Measurements from ENCODE around the gene ANKRD34A. TPM values are rescaled to one million over a fixed set of nuclear protein-coding genes. Genes with fewer than 3 reads are reported as not detected.

ANKRD34A gene
- 1.3 and 1.6 TPM in 2 replicates for total RNA-seq

GRCh38 chr1:145964328-145965118 lies at the start of gene ANKRD34A, which contains the start of gene POLR3GL:
TSS of gene ANKRD34A (minus strand) at chr1:145964575. CDS start at chr1:145961759, 2,816 bp downstream.
TSS of gene POLR3GL (plus strand) at chr1:145964690. CDS start at chr1:145974866, 10,176 bp downstream.
- DNase-seq (ENCODE audit: low read depth): peak; percentile 94
- H3K4me3 ChIP-seq (ENCODE audit: low read depth, low read length): peak within 1 kb of the TSS; percentile 90
- no peak for TF ChIP-seq CTCF (IDR thresholded peaks at IDR 0.05; ENCODE audit: insufficient read depth, low read depth, low read length)

GRCh38 chr1:146013559-146013922 lies 49.2 kb upstream of the ANKRD34A start:
- no peak overlapping the region for H3K4me3 ChIP-seq (ENCODE audit: low read depth, low read length)

GRCh38 chr1:146012703-146013558 lies 48.6 kb upstream of the ANKRD34A start:
- TF ChIP-seq CTCF (IDR thresholded peaks at IDR 0.05; ENCODE audit: insufficient read depth, low read depth, low read length): peak; percentile 78
- H3K4me3 ChIP-seq (ENCODE audit: low read depth, low read length): no peak overlapping the region
- DNase-seq (ENCODE audit: low read depth): peak; percentile 82

More at GRCh38 chr1:146013559-146013922, 49.2 kb upstream of the ANKRD34A start:
- DNase-seq (ENCODE audit: low read depth): no peak
- no peak for TF ChIP-seq CTCF (IDR thresholded peaks at IDR 0.05; ENCODE audit: insufficient read depth, low read depth, low read length)

- no peak overlapping the region for H3K4me3 ChIP-seq (ENCODE audit: low read depth, low read length)
- TF ChIP-seq CTCF (IDR thresholded peaks at IDR 0.05; ENCODE audit: insufficient read depth, low read depth, low read length): no peak
- no peak for DNase-seq (ENCODE audit: low read depth)
Observed at GRCh38 chr1:146010126-146010738, 45.9 kb upstream of the ANKRD34A start.

- TF ChIP-seq CTCF (IDR thresholded peaks at IDR 0.05; ENCODE audit: insufficient read depth, low read depth, low read length): no peak
- no peak for DNase-seq (ENCODE audit: low read depth)
- no peak overlapping the region for H3K4me3 ChIP-seq (ENCODE audit: low read depth, low read length)
Observed at GRCh38 chr1:146007489-146008133, 43.2 kb upstream of the ANKRD34A start.

GRCh38 chr1:146001709-146002108 lies 37.3 kb upstream of the ANKRD34A start:
- no peak for TF ChIP-seq CTCF (IDR thresholded peaks at IDR 0.05; ENCODE audit: insufficient read depth, low read depth, low read length)
- no peak overlapping the region for H3K4me3 ChIP-seq (ENCODE audit: low read depth, low read length)
- DNase-seq (ENCODE audit: low read depth): no peak

Measured in fibroblast of villous mesenchyme (primary cell).